DOHH2 (cell line): ENCODE results near the gene SLC30A1.

Experiments used
- H3F3A ChIP-seq: fragments of 200-600 bp; sonication (generic), shearing (Covaris generic); 2 replicates; pipeline ENCODE4 v1.6.0; 2016; ENCODE audit warnings: antibody characterized with exemption, mild to moderate bottlenecking; ENCODE audit not compliant: control insufficient read depth, insufficient read depth
- H3K27ac ChIP-seq: fragments of 200-600 bp; sonication (generic); 2 replicates; pipeline ENCODE4 v1.5.1; 2014; ENCODE audit warnings: low read depth, mild to moderate bottlenecking, low read length, moderate library complexity
- H3K27me3 ChIP-seq: fragments of 200-600 bp; sonication (generic); 2 replicates; pipeline ENCODE4 v1.6.1; 2014; ENCODE audit warnings: mild to moderate bottlenecking, low read length, mixed read lengths; ENCODE audit not compliant: control insufficient read depth
- H3K36me3 ChIP-seq: fragments of 200-600 bp; sonication (generic); 2 replicates; pipeline ENCODE4 v1.6.1; 2014; ENCODE audit warnings: mild to moderate bottlenecking, low read length, moderate library complexity, mixed read lengths; ENCODE audit not compliant: control insufficient read depth
- H3K4me1 ChIP-seq: fragments of 200-600 bp; sonication (generic); 2 replicates; pipeline ENCODE4 v1.6.1; 2014; ENCODE audit warnings: mild to moderate bottlenecking, low read length, mixed read lengths; ENCODE audit not compliant: control insufficient read depth
- H3K4me2 ChIP-seq: fragments of 200-600 bp; sonication (generic); 2 replicates; pipeline ENCODE4 v1.6.0; 2014; ENCODE audit warnings: mild to moderate bottlenecking, low read length, moderate library complexity
- H3K4me3 ChIP-seq: fragments of 200-600 bp; sonication (generic); 2 replicates; pipeline ENCODE4 v1.5.1; 2014; ENCODE audit warnings: mild to moderate bottlenecking, low read length, mixed read lengths
- H3K79me2 ChIP-seq: fragments of 200-600 bp; sonication (generic); 2 replicates; pipeline ENCODE4 v1.6.1; 2014; ENCODE audit warnings: mild to moderate bottlenecking, low read length, mixed read lengths; ENCODE audit not compliant: control insufficient read depth
- H3K9me2 ChIP-seq: fragments of 200-600 bp; sonication (generic); replicated peaks from 2 replicates; pipeline ENCODE4 v1.6.1; 2014; ENCODE audit warnings: mild to moderate bottlenecking, low read length, mixed read lengths; ENCODE audit not compliant: control insufficient read depth
- H3K9me3 ChIP-seq: fragments of 200-600 bp; sonication (generic); 2 replicates; pipeline ENCODE4 v1.6.1; 2014; ENCODE audit warnings: antibody characterized with exemption, low read length, mixed read lengths; ENCODE audit not compliant: control insufficient read depth, insufficient read depth
- H4K20me1 ChIP-seq: fragments of 200-600 bp; sonication (generic); 2 replicates; pipeline ENCODE4 v1.6.0; 2014; ENCODE audit warnings: low read depth, mild to moderate bottlenecking, antibody characterized with exemption, low read length, moderate library complexity; ENCODE audit not compliant: control insufficient read depth, insufficient read depth
- CTCF ChIP-seq: fragments of 200-600 bp; sonication (generic); IDR thresholded peaks from one replicate; pipeline ENCODE4 v1.5.1; 2014; ENCODE audit warnings: antibody characterized with exemption, mild to moderate bottlenecking, low read depth, low read length; ENCODE audit not compliant: poor library complexity, severe bottlenecking
- EZH2phosphoT487 ChIP-seq: fragments of 200-600 bp; sonication (generic); IDR thresholded peaks from 2 replicates; pipeline ENCODE4 v1.6.1; 2017; ENCODE audit warnings: borderline replicate concordance, mild to moderate bottlenecking, antibody characterized with exemption, low read length, moderate library complexity, mixed read lengths

SLC30A1 gene

GRCh38 chr1:211613108-211613947, 34.4 kb upstream of the SLC30A1 start:
- Histone ChIP-seq H3K9me2 (no peaks in the 10 kb centered on the region), H3K4me3 (no peak overlapping the region), H3K27ac (no peak overlapping the region), H3F3A (no peaks in the 10 kb centered on the region), H3K4me1 (no peaks in the 10 kb centered on the region), H3K4me2 (no peak overlapping the region), H3K9me3 (no peaks in the 10 kb centered on the region), H3K36me3 (no peaks in the 10 kb centered on the region), H4K20me1 (no peaks in the 10 kb centered on the region), H3K27me3 (no peaks in the 10 kb centered on the region), H3K79me2 (no peaks in the 10 kb centered on the region)
- no peak for TF ChIP-seq EZH2phosphoT487
- TF ChIP-seq CTCF, result no peak

- no peak for TF ChIP-seq CTCF
- no peak for TF ChIP-seq EZH2phosphoT487
- H4K20me1 ChIP-seq, result no peaks in the 10 kb centered on the region
- no peaks in the 10 kb centered on the region for H3K9me3 ChIP-seq
- no peaks in the 10 kb centered on the region for H3F3A ChIP-seq
- no peaks in the 10 kb centered on the region for H3K27me3 ChIP-seq
- no peaks in the 10 kb centered on the region for H3K79me2 ChIP-seq
- H3K9me2 ChIP-seq, result no peaks in the 10 kb centered on the region
- no peak overlapping the region for H3K27ac ChIP-seq
- H3K4me3 ChIP-seq, result no peak overlapping the region
- H3K4me1 ChIP-seq, result no peaks in the 10 kb centered on the region
- no peak overlapping the region for H3K4me2 ChIP-seq
- no peaks in the 10 kb centered on the region for H3K36me3 ChIP-seq
Measured at GRCh38 chr1:211612786-211613107, 33.8 kb upstream of the SLC30A1 start.

- H4K20me1 ChIP-seq, result no peaks in the 10 kb centered on the region
- H3K9me2 ChIP-seq, result no peaks in the 10 kb centered on the region
- peaks cover 5% of the 10 kb centered on the region for H3K4me1 ChIP-seq
- H3K36me3 ChIP-seq, result no peaks in the 10 kb centered on the region
- no peak overlapping the region for H3K4me3 ChIP-seq
- no peak overlapping the region for H3K27ac ChIP-seq
- H3K4me2 ChIP-seq, result no peak overlapping the region
- no peaks in the 10 kb centered on the region for H3K9me3 ChIP-seq
- H3F3A ChIP-seq, result no peaks in the 10 kb centered on the region
- peaks cover 6% of the 10 kb centered on the region for H3K27me3 ChIP-seq
- TF ChIP-seq EZH2phosphoT487, result no peak
- TF ChIP-seq CTCF, result no peak
- no peaks in the 10 kb centered on the region for H3K79me2 ChIP-seq
Measured at GRCh38 chr1:211611818-211612217, 32.9 kb upstream of the SLC30A1 start.
